CD4-positive, alpha-beta T cell treated with Interleukin-15 for 1 hour (primary cell): ENCODE data around the gene CADM4.
"Not testable (repeated sequence)": the region's sequence is repeated elsewhere in the genome, so short reads cannot be mapped to it uniquely, and the experiment has no call there.

Experiments used
- DNase-seq: peaks from one replicate; pipeline ENCODE4 v3.0.0-alpha.2; 2020

The CADM4 gene

GRCh38 chr19:43660971-43661360 is 21.3 kb upstream of the CADM4 start:
- DNase-seq = no peak

- DNase-seq = no peak
Measured at GRCh38 chr19:43660301-43660970, 20.8 kb upstream of the CADM4 start.

GRCh38 chr19:43658494-43658893 is 18.8 kb upstream of the CADM4 start:
- DNase-seq = no peak

- DNase-seq = no peak
Measured at GRCh38 chr19:43658001-43658400, 18.4 kb upstream of the CADM4 start.

GRCh38 chr19:43656436-43656835 is 16.8 kb upstream of the CADM4 start:
- DNase-seq = no peak

GRCh38 chr19:43652546-43652874 is 12.9 kb upstream of the CADM4 start:
- no peak for DNase-seq

GRCh38 chr19:43651758-43652545 is 12.3 kb upstream of the CADM4 start:
- peak; percentile 52 for DNase-seq

- not testable (repeated sequence) for DNase-seq
Measured at GRCh38 chr19:43650276-43650675, 10.6 kb upstream of the CADM4 start.

GRCh38 chr19:43649514-43649913 is 9.9 kb upstream of the CADM4 start:
- DNase-seq = no peak

- no peak for DNase-seq
Measured at GRCh38 chr19:43648633-43649032, 9.0 kb upstream of the CADM4 start.

- no peak for DNase-seq
Measured at GRCh38 chr19:43644181-43644580, 4.5 kb upstream of the CADM4 start.

GRCh38 chr19:43643326-43643725 is 3.7 kb upstream of the CADM4 start:
- no peak for DNase-seq

- no peak for DNase-seq
Measured at GRCh38 chr19:43642531-43642930, 2.9 kb upstream of the CADM4 start.

GRCh38 chr19:43641333-43641732 is 1.7 kb upstream of the CADM4 start:
- DNase-seq = no peak

GRCh38 chr19:43640424-43640757 is 741 bp upstream of the CADM4 start:
- no peak for DNase-seq

- no peak for DNase-seq
Measured at GRCh38 chr19:43638995-43639518, 593 bp downstream of the CADM4 start.

GRCh38 chr19:43638214-43638994 is 1.2 kb downstream of the CADM4 start:
- DNase-seq = no peak

GRCh38 chr19:43636121-43636683 is 3.4 kb downstream of the CADM4 start:
- no peak for DNase-seq

- not testable (repeated sequence) for DNase-seq
Measured at GRCh38 chr19:43635561-43635940, 4.1 kb downstream of the CADM4 start.

- no peak for DNase-seq
Measured at GRCh38 chr19:43634872-43635560, 4.6 kb downstream of the CADM4 start.

GRCh38 chr19:43634506-43634871 is 5.2 kb downstream of the CADM4 start:
- no peak for DNase-seq

GRCh38 chr19:43634068-43634467 is 5.6 kb downstream of the CADM4 start:
- DNase-seq = no peak

GRCh38 chr19:43633520-43633919 is 6.1 kb downstream of the CADM4 start:
- DNase-seq = no peak
